Tibial nerve (tissue), 4 donors: ENCODE measurements around the gene PEX26. TPM values are rescaled to one million over a fixed set of nuclear protein-coding genes. Genes with fewer than 3 reads are reported as not detected.

ENCODE experiments used
- DNase-seq, 2 donors: peaks; one replicate each; pipeline ENCODE4 v3.0.0-alpha.2; 2019; ENCODE audit warnings: low spot score in 2 of 2
- H3K27ac ChIP-seq, 4 donors: fragments of 200-600 bp; sonication (generic) in 3 of 4; one replicate each; pipeline ENCODE4 v1.5.1; 2017 to 2019; ENCODE audit warnings: mild to moderate bottlenecking in 1 of 4
- H3K27me3 ChIP-seq, 2 donors: fragments of 200-600 bp; sonication (generic) in 1 of 2; one replicate each; pipeline versions ENCODE4 v1.5.1 to v1.6.0; 2017 to 2019
- H3K36me3 ChIP-seq, 3 donors: fragments of 200-600 bp; sonication (generic); one replicate each; pipeline ENCODE4 v1.5.1; 2018 to 2019
- H3K4me1 ChIP-seq, 4 donors: fragments of 200-600 bp; sonication (generic) in 3 of 4; one replicate each; pipeline ENCODE4 v1.5.1; 2017 to 2019
- H3K4me3 ChIP-seq, 4 donors: fragments of 200-600 bp; sonication (generic) in 3 of 4; one replicate each; pipeline ENCODE4 v1.5.1; 2017 to 2019; ENCODE audit warnings: mild to moderate bottlenecking in 1 of 4, moderate library complexity in 1 of 4
- H3K9me3 ChIP-seq, 4 donors: fragments of 200-600 bp; sonication (generic) in 3 of 4; one replicate each; pipeline ENCODE4 v1.5.1; 2017 to 2019
- EP300 ChIP-seq, 2 donors: sonication (generic); formaldehyde crosslinking; IDR thresholded peaks; one replicate each; pipeline ENCODE4 v1.6.1; 2017; ENCODE audit warnings: antibody characterized with exemption in 2 of 2, mild to moderate bottlenecking in 1 of 2
- POLR2A ChIP-seq, 2 donors: fragments of 450-650 bp; IDR thresholded peaks; one replicate each; pipeline ENCODE4 v1.6.1; 2017; ENCODE audit warnings: antibody characterized with exemption in 2 of 2, mild to moderate bottlenecking in 2 of 2, moderate library complexity in 2 of 2
- WGBS, 2 donors: methylation state at CpG; one replicate each; pipeline ENCODE4 v1.1.5; 2018; 5-methylcytosine and 5-hydroxymethylcytosine counted together
- total RNA-seq, 4 donors: library from RNA; depleted of rRNA; stranded (reverse); fragments of >200 nt; gene quantifications; one replicate each; pipeline ENCODE4 v1.1.0, GENCODE V29; 2016
- TF ChIP-seq, protein P1 (sequence below), 5 experiments: fragments of 200-600 bp in 3 of 5; fragments of 450-650 bp in 2 of 5; sonication (generic) in 3 of 5; IDR thresholded peaks; one replicate each; pipeline ENCODE4 v1.5.1; 2016 to 2019; ENCODE audit warnings: antibody characterized with exemption in 5 of 5, mild to moderate bottlenecking in 3 of 5, moderate library complexity in 2 of 5

The PEX26 gene
- total RNA-seq, 4 donors from 2014 or later, result 15.3 to 36.3 (median 29.4) TPM

GRCh38 chr22:18078329-18079041 is 695 bp downstream of the PEX26 start:
- Histone ChIP-seq H3K4me3 (peak overlapping the region; percentile 57 to 91 (median 83)), H3K36me3 (peaks cover 0 to 39% (median 6%) of the 10 kb centered on the region in 3 donors), H3K27ac (peak overlapping the region; percentile 31 to 90 (median 64)), H3K27me3 (no peaks in the 10 kb centered on the region), H3K4me1 (peaks cover 0 to 37% (median 24%) of the 10 kb centered on the region in 4 donors), H3K9me3 (no peaks in the 10 kb centered on the region)
- no peak for DNase-seq
- TF ChIP-seq EP300 (IDR thresholded peaks at IDR 0.05), result no peak
- TF ChIP-seq, protein P1, sequence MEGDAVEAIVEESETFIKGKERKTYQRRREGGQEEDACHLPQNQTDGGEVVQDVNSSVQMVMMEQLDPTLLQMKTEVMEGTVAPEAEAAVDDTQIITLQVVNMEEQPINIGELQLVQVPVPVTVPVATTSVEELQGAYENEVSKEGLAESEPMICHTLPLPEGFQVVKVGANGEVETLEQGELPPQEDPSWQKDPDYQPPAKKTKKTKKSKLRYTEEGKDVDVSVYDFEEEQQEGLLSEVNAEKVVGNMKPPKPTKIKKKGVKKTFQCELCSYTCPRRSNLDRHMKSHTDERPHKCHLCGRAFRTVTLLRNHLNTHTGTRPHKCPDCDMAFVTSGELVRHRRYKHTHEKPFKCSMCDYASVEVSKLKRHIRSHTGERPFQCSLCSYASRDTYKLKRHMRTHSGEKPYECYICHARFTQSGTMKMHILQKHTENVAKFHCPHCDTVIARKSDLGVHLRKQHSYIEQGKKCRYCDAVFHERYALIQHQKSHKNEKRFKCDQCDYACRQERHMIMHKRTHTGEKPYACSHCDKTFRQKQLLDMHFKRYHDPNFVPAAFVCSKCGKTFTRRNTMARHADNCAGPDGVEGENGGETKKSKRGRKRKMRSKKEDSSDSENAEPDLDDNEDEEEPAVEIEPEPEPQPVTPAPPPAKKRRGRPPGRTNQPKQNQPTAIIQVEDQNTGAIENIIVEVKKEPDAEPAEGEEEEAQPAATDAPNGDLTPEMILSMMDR (IDR thresholded peaks at IDR 0.05), result no peak
- TF ChIP-seq POLR2A (IDR thresholded peaks at IDR 0.05), result no peak
- 10 to 14% methylated on average over 24 to 40 of the region's 45 CpGs for WGBS, 2 donors

DNA sequence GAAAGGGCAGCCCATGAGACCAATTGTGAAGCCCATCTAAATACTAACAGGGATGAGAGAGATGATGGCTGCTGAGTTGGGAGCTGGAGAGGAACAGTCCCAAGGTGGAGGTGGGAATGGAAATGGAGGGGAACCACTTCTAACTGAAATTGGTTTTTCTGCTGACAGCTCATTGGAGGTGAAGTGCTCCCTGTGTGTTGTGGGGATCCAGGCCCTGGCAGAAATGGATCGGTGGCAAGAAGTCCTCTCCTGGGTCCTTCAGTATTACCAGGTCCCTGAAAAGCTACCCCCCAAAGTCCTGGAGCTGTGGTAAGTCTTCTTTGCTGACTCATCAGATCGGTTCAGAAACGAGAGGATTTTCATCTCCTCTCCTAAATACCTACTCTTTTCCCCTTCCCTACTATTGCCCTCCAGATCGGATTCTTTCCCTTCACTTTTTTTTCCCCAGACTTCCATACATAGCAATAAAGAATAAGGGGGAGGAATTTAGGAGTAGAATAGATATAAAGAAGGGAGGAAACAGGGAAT is 2.0 kb downstream of the PEX26 start:
- Histone ChIP-seq H3K4me3 (no peak overlapping the region), H3K9me3 (no peaks in the 10 kb centered on the region), H3K27ac (no peak overlapping the region), H3K27me3 (no peaks in the 10 kb centered on the region), H3K36me3 (peaks cover 0 to 51% (median 6%) of the 10 kb centered on the region in 3 donors), H3K4me1 (peaks cover 0 to 37% (median 24%) of the 10 kb centered on the region in 4 donors)
- TF ChIP-seq, protein P1 (IDR thresholded peaks at IDR 0.05), result no peak
- TF ChIP-seq POLR2A (IDR thresholded peaks at IDR 0.05), result no peak
- TF ChIP-seq EP300 (IDR thresholded peaks at IDR 0.05), result no peak
- WGBS, 2 donors, result 59 to 70% methylated on average over 4 of the region's 4 CpGs
- no peak for DNase-seq

- Histone ChIP-seq H3K27me3 (no peaks in the 10 kb centered on the region), H3K4me1 (peaks cover 0 to 24% (median 17%) of the 10 kb centered on the region in 4 donors), H3K9me3 (no peaks in the 10 kb centered on the region), H3K27ac (no peak overlapping the region), H3K36me3 (peaks cover 0 to 67% (median 6%) of the 10 kb centered on the region in 3 donors), H3K4me3 (no peak overlapping the region)
- no peak for DNase-seq
- no peak for TF ChIP-seq POLR2A (IDR thresholded peaks at IDR 0.05)
- TF ChIP-seq, protein P1 (IDR thresholded peaks at IDR 0.05), result no peak
- no peak for TF ChIP-seq EP300 (IDR thresholded peaks at IDR 0.05)
- WGBS, 2 donors, result 81 to 95% methylated on average over 5 of the region's 5 CpGs
Measured at GRCh38 chr22:18081416-18081815, 3.6 kb downstream of the PEX26 start.

DNA sequence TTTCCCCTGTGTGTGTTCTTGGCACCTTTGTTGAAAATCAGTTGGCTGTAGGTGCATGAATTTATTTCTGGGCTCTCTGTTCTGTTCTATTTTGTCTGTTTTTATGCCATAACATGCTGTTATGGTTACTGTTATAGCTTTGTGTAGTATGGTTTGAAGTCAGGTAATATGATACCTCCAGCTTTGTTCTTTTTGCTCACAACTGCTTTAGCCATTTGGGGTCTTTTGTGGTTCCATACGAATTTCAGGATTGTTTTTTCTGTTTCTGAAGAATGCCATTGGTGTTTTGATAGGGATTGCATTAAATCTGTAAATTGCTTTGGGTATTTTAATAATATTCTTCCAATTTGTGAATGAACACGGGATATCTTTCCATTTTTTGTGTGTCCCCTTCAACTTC is 4.7 kb downstream of the PEX26 start:
- H3K4me3 ChIP-seq, result no peak overlapping the region

More for the DNA sequence above, 4.7 kb downstream of the PEX26 start:
- Histone ChIP-seq H3K27me3 (no peaks in the 10 kb centered on the region), H3K27ac (no peak overlapping the region), H3K4me1 (peaks cover 0 to 15% (median 10%) of the 10 kb centered on the region in 4 donors), H3K9me3 (no peaks in the 10 kb centered on the region), H3K36me3 (peaks cover 0 to 77% (median 10%) of the 10 kb centered on the region in 3 donors)
- 63 to 72% methylated on average over 2 of the region's 2 CpGs for WGBS, 2 donors
- DNase-seq, result no peak
- no peak for TF ChIP-seq POLR2A (IDR thresholded peaks at IDR 0.05)
- TF ChIP-seq, protein P1 (IDR thresholded peaks at IDR 0.05), result no peak
- TF ChIP-seq EP300 (IDR thresholded peaks at IDR 0.05), result no peak
